K562 (cell line): ENCODE data around the gene ZDHHC14.

Experiments used
- CHD2 ChIP-seq: IDR thresholded peaks from 2 replicates; pipeline ENCODE4 v1.6.1; 2011; ENCODE audit warnings: low read depth, low read length
- EZH2 ChIP-seq: IDR thresholded peaks from 2 replicates; pipeline ENCODE4 v1.6.1; 2012; ENCODE audit warnings: low read depth, mild to moderate bottlenecking, inconsistent platforms, low read length, borderline replicate concordance
- FOSL1 ChIP-seq: fragments of 200-800 bp; sonication (Bioruptor generic); conservative IDR thresholded peaks from 2 replicates; pipeline ENCODE4 v1.6.1; 2016; ENCODE audit warnings: missing genetic modification characterization, missing compliant biosample characterization
- IRF2 ChIP-seq: sonication (generic); formaldehyde crosslinking; IDR thresholded peaks from 2 replicates; pipeline ENCODE4 v1.8.1; 2022; ENCODE audit warnings: mild to moderate bottlenecking, missing genetic modification reagents
- LEF1 ChIP-seq: fragments of 450-650 bp; IDR thresholded peaks from 2 replicates; pipeline ENCODE4 v1.6.1; 2016; ENCODE audit warnings: mild to moderate bottlenecking
- POLR2A ChIP-seq: fragments of 450-650 bp; conservative IDR thresholded peaks from 2 replicates; pipeline ENCODE4 v1.6.1; 2016
- SNRNP70 ChIP-seq: fragments of 200-400 bp; formaldehyde crosslinking; optimal IDR thresholded peaks from 2 replicates; pipeline ENCODE3; 2017; ENCODE audit warnings: low read depth, low read length
- XRCC5 ChIP-seq: fragments of 200-400 bp; formaldehyde crosslinking; IDR thresholded peaks from 2 replicates; pipeline ENCODE4 v1.6.1; 2017; ENCODE audit warnings: low read depth, mild to moderate bottlenecking, low read length
- ZBTB1 ChIP-seq: sonication (generic); formaldehyde crosslinking; IDR thresholded peaks from 2 replicates; pipeline ENCODE4 v1.8.1; 2023; ENCODE audit warnings: missing genetic modification reagents, low read depth, mild to moderate bottlenecking, borderline replicate concordance
- ZFP30 ChIP-seq: fragments of 250-450 bp; sonication (Bioruptor Pico); IDR thresholded peaks from 2 replicates; pipeline ENCODE4 v1.8.0; 2022; ENCODE audit warnings: moderate library complexity, mild to moderate bottlenecking, inconsistent platforms, borderline replicate concordance
- ZNF274 ChIP-seq: IDR thresholded peaks from 2 replicates; pipeline ENCODE4 v1.6.1; 2011; ENCODE audit warnings: low read depth, mild to moderate bottlenecking, low read length, moderate library complexity, borderline replicate concordance
- TF ChIP-seq, protein P1 (sequence below), 3 experiments: IDR thresholded peaks in 2 of 3; conservative IDR thresholded peaks in 1 of 3; 2 replicates each; pipeline ENCODE4 v1.5.1; 2011 to 2012; ENCODE audit warnings: low read length in 3 of 3, mild to moderate bottlenecking in 3 of 3, control low read depth in 2 of 3, improper control_type of control experiment in 1 of 3, inconsistent platforms in 1 of 3, low read depth in 1 of 3, mixed read lengths in 1 of 3, moderate library complexity in 1 of 3; ENCODE audit not compliant: insufficient read depth in 2 of 3

DNA sequence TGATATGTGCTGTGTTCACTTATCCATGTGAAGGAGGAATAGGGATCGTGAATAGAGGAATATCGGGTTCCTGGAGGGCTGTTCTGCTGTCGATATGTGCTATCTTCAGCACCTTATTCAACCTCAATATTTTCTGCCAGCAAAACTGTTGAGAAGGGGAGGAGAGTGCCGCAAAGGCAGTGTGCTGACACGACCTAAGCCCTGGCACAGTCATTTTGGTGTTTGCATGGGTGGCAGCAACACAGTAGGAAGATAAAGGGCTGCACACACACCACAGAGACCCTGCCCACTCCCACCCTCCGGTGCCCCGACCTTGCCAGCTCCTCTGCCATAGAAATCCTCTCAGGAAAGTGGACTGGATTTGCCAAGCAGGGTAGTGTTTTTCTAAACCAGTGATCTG, 47.0 kb downstream of the ZDHHC14 start:
- TF ChIP-seq ZFP30 (CRISPR knock-in tag), result no peak
- TF ChIP-seq, protein P1, sequence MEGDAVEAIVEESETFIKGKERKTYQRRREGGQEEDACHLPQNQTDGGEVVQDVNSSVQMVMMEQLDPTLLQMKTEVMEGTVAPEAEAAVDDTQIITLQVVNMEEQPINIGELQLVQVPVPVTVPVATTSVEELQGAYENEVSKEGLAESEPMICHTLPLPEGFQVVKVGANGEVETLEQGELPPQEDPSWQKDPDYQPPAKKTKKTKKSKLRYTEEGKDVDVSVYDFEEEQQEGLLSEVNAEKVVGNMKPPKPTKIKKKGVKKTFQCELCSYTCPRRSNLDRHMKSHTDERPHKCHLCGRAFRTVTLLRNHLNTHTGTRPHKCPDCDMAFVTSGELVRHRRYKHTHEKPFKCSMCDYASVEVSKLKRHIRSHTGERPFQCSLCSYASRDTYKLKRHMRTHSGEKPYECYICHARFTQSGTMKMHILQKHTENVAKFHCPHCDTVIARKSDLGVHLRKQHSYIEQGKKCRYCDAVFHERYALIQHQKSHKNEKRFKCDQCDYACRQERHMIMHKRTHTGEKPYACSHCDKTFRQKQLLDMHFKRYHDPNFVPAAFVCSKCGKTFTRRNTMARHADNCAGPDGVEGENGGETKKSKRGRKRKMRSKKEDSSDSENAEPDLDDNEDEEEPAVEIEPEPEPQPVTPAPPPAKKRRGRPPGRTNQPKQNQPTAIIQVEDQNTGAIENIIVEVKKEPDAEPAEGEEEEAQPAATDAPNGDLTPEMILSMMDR (IDR thresholded peaks at IDR 0.05 in 2 of 3, conservative IDR thresholded peaks at IDR 0.05 in 1 of 3; ENCODE audit: insufficient read depth in 2 of 3, low read depth in 1 of 3, low read length in 3 of 3), result no peak
- TF ChIP-seq EZH2, result no peak
- TF ChIP-seq FOSL1 (tag), result no peak
- no peak for TF ChIP-seq XRCC5
- TF ChIP-seq POLR2A, result no peak
- no peak for TF ChIP-seq SNRNP70
- TF ChIP-seq ZNF274, result no peak
- TF ChIP-seq IRF2, result no peak
- TF ChIP-seq LEF1, result no peak
- no peak for TF ChIP-seq ZBTB1
- no peak for TF ChIP-seq CHD2
